Hypothalamus (tissue), 51 donors: Measurements from ENCODE around the gene TMEM47.

Experiments used
- DNase-seq, 51 donors: peaks; one replicate each; lab custom pipeline; 2025; lab: John Stamatoyannopoulos, UW

The TMEM47 gene

GRCh38 chrX:34586346-34586911 is 70.7 kb downstream of the TMEM47 start:
- DNase-seq: no peak

- DNase-seq: no peak
Observed at GRCh38 chrX:34585561-34585960, 71.5 kb downstream of the TMEM47 start.

- DNase-seq: no peak
Observed at GRCh38 chrX:34584781-34585180, 72.3 kb downstream of the TMEM47 start.

GRCh38 chrX:34580069-34580468 is 77.0 kb downstream of the TMEM47 start:
- DNase-seq: no peak

- DNase-seq: peak in 2 of 51 donors; percentile 0 to 2
Observed at GRCh38 chrX:34578237-34578636, 78.8 kb downstream of the TMEM47 start.
